Astrocyte (in vitro differentiated cells and primary cell): Measurements from ENCODE around the gene PLCXD3. TPM values are rescaled to one million over a fixed set of nuclear protein-coding genes. Genes with fewer than 3 reads are reported as not detected.
"Not testable (repeated sequence)": the region's sequence is repeated elsewhere in the genome, so short reads cannot be mapped to it uniquely, and the experiment has no call there.

Source experiments
- DNase-seq: peaks from one replicate; pipeline ENCODE4 v3.0.0-alpha.2; 2010; ENCODE audit warnings: low read depth
- FAIRE-seq: peaks from 2 replicates; lab custom pipeline; 2011; peaks lifted over from hg19 to GRCh38; lab: Jason Lieb, UNC
- H2AFZ ChIP-seq: 2 replicates; pipeline ENCODE4 v1.6.0; 2012; ENCODE audit warnings: low read depth, low read length, inconsistent platforms
- H3K27ac ChIP-seq: 2 replicates; pipeline ENCODE4 v1.5.1; 2011; ENCODE audit warnings: low read depth, low read length, inconsistent platforms
- H3K27me3 ChIP-seq: 2 replicates; pipeline ENCODE4 v1.6.0; 2011; ENCODE audit warnings: low read length, inconsistent platforms; ENCODE audit not compliant: insufficient read depth
- H3K36me3 ChIP-seq: 2 replicates; pipeline ENCODE4 v1.5.1; 2011; ENCODE audit warnings: low read length, inconsistent platforms; ENCODE audit not compliant: insufficient read depth
- H3K4me1 ChIP-seq: 2 replicates; pipeline ENCODE4 v1.5.1; 2011; ENCODE audit warnings: low read length, inconsistent platforms; ENCODE audit not compliant: insufficient read depth
- H3K4me2 ChIP-seq: 2 replicates; pipeline ENCODE4 v1.6.0; 2012; ENCODE audit warnings: low read length, inconsistent platforms
- H3K4me3 ChIP-seq: 2 replicates; pipeline ENCODE4 v1.5.1; 2011; ENCODE audit warnings: low read depth, mild to moderate bottlenecking, low read length, inconsistent platforms; ENCODE audit not compliant: insufficient read depth
- H3K79me2 ChIP-seq: 2 replicates; pipeline ENCODE4 v1.6.0; 2012; ENCODE audit warnings: mild to moderate bottlenecking, low read length, inconsistent platforms; ENCODE audit not compliant: insufficient read depth
- H3K9ac ChIP-seq: 2 replicates; pipeline ENCODE4 v1.6.0; 2012; ENCODE audit warnings: mild to moderate bottlenecking, low read length, inconsistent platforms
- H3K9me3 ChIP-seq: 2 replicates; pipeline ENCODE4 v1.5.1; 2012; ENCODE audit warnings: low read depth, mild to moderate bottlenecking, low read length, inconsistent platforms; ENCODE audit not compliant: insufficient read depth
- H4K20me1 ChIP-seq: 2 replicates; pipeline ENCODE4 v1.6.0; 2012; ENCODE audit warnings: low read length, inconsistent platforms; ENCODE audit not compliant: insufficient read depth
- H3K27ac Mint-ChIP-seq: one replicate; pipeline ENCODE4 v1.8.0; 2021; ENCODE audit warnings: mild to moderate bottlenecking, mixed read lengths; ENCODE audit not compliant: unreplicated experiment
- H3K27me3 Mint-ChIP-seq: one replicate; pipeline ENCODE4 v1.8.0; 2021; ENCODE audit warnings: low read depth, mixed read lengths; ENCODE audit not compliant: unreplicated experiment
- H3K36me3 Mint-ChIP-seq: one replicate; pipeline ENCODE4 v1.8.0; 2021; ENCODE audit warnings: low read depth, mixed read lengths; ENCODE audit not compliant: unreplicated experiment
- H3K4me1 Mint-ChIP-seq: one replicate; pipeline ENCODE4 v1.8.0; 2021; ENCODE audit warnings: low read depth, mixed read lengths; ENCODE audit not compliant: unreplicated experiment
- H3K4me3 Mint-ChIP-seq: one replicate; pipeline ENCODE4 v1.8.0; 2021; ENCODE audit warnings: mild to moderate bottlenecking, moderate library complexity, mixed read lengths; ENCODE audit not compliant: unreplicated experiment
- H3K9me3 Mint-ChIP-seq: one replicate; pipeline ENCODE4 v1.8.0; 2021; ENCODE audit warnings: mild to moderate bottlenecking, mixed read lengths; ENCODE audit not compliant: unreplicated experiment
- EZH2 ChIP-seq: IDR thresholded peaks from 2 replicates; pipeline ENCODE4 v1.6.1; 2012; ENCODE audit warnings: mild to moderate bottlenecking, low read length, inconsistent platforms; ENCODE audit not compliant: insufficient read depth
- total RNA-seq: library from RNA; stranded (reverse); gene quantifications from 2 replicates; pipeline ENCODE4 v1.2.1, GENCODE V29; 2021
- TF ChIP-seq, protein P1 (sequence below): IDR thresholded peaks from 2 replicates; pipeline ENCODE4 v1.5.1; 2011; ENCODE audit warnings: low read depth, mild to moderate bottlenecking, inconsistent platforms, low read length, moderate library complexity; ENCODE audit not compliant: insufficient read depth

The PLCXD3 gene
- total RNA-seq, 1 donor from 2014 or later = 1.6 TPM

DNA sequence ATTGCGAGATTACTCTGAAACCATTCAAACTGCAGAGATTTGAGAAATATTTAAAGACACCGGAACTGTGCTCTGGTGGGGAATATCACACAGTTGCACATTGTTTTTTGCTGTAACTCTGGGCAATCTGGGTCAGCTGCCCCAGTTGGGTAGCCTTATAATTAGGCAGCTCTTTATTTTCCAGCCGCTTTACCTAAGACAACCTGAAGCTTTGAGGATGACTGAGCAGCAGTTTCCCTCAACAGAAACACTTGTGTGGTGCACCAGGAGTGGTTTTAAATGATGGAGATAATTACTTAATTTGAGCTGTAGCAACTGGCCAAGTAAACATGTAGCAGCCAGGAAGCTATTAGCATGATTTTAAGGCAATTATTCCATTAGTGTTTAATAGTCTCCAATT, 2.9 kb downstream of the PLCXD3 start:
- Histone ChIP-seq H3K27me3 (peaks cover 24% of the 10 kb centered on the region), H3K79me2 (no peaks in the 10 kb centered on the region), H3K4me1 (peaks cover 7% of the 10 kb centered on the region), H3K4me2 (no peak overlapping the region), H3K36me3 (no peaks in the 10 kb centered on the region), H3K9me3 (no peaks in the 10 kb centered on the region), H4K20me1 (no peaks in the 10 kb centered on the region), H3K4me3 (no peak overlapping the region), H2AFZ (no peak overlapping the region), H3K27ac (no peak overlapping the region), H3K9ac (no peak overlapping the region)
- Mint-ChIP-seq H3K4me1 (peaks cover 2% of the 10 kb centered on the region), H3K9me3 (no peaks in the 10 kb centered on the region), H3K36me3 (no peaks in the 10 kb centered on the region), H3K27me3 (peaks cover 22% of the 10 kb centered on the region), H3K4me3 (no peak overlapping the region), H3K27ac (no peak overlapping the region)
- TF ChIP-seq, protein P1, sequence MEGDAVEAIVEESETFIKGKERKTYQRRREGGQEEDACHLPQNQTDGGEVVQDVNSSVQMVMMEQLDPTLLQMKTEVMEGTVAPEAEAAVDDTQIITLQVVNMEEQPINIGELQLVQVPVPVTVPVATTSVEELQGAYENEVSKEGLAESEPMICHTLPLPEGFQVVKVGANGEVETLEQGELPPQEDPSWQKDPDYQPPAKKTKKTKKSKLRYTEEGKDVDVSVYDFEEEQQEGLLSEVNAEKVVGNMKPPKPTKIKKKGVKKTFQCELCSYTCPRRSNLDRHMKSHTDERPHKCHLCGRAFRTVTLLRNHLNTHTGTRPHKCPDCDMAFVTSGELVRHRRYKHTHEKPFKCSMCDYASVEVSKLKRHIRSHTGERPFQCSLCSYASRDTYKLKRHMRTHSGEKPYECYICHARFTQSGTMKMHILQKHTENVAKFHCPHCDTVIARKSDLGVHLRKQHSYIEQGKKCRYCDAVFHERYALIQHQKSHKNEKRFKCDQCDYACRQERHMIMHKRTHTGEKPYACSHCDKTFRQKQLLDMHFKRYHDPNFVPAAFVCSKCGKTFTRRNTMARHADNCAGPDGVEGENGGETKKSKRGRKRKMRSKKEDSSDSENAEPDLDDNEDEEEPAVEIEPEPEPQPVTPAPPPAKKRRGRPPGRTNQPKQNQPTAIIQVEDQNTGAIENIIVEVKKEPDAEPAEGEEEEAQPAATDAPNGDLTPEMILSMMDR = no peak
- TF ChIP-seq EZH2 = no peak
- FAIRE-seq (no peak), DNase-seq (no peak)

DNA sequence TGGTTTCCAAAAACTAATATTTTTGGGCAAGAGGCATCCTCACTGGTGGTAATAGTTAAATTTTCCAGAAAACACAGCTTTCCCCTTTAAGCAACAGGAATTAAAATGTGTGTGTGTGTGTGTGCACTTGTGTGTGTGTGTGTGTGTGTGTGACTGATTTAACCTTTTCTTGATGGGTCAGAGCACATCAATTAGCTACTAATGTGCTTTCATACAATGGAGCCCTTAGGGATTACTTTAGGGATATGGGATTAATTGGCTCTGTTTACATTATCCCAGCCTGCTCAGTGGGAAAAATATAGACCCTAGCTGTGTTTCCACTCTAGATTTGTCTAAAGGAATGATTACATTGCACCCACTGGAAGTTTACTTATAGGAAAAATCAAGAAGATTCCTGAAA, 6.5 kb downstream of the PLCXD3 start:
- Histone ChIP-seq H3K27ac (no peak overlapping the region), H3K9ac (no peak overlapping the region), H2AFZ (no peak overlapping the region), H3K79me2 (no peaks in the 10 kb centered on the region), H3K9me3 (no peaks in the 10 kb centered on the region), H4K20me1 (no peaks in the 10 kb centered on the region), H3K4me2 (no peak overlapping the region), H3K36me3 (no peaks in the 10 kb centered on the region), H3K27me3 (peaks cover 3% of the 10 kb centered on the region), H3K4me1 (no peaks in the 10 kb centered on the region), H3K4me3 (no peak overlapping the region)
- Mint-ChIP-seq H3K9me3 (no peaks in the 10 kb centered on the region), H3K4me3 (no peak overlapping the region), H3K27ac (no peak overlapping the region), H3K27me3 (peaks cover 4% of the 10 kb centered on the region), H3K4me1 (peaks cover 2% of the 10 kb centered on the region), H3K36me3 (no peaks in the 10 kb centered on the region)
- DNase-seq (no peak), FAIRE-seq (no peak)
- no peak for TF ChIP-seq EZH2
- TF ChIP-seq, protein P1 = no peak

DNA sequence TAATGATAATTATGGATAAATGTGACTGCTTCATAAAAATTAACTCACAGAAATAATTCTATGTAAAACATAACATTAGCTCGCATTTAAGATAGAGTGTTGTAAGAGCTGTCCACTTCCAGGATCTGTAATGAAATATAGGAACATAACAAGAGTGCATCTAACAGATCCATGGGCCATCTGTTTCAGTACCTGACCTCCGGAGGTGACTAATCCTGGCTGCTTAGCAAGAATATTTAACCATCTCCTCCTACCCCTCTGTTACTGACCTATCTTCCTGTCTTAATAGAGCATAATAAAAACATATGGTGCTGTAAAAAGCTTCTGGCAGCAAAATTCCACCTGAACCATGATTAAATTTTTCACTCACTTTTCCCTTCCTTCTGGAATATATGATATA, 7.1 kb downstream of the PLCXD3 start:
- H3K4me1 Mint-ChIP-seq = peaks cover 2% of the 10 kb centered on the region
- no peak overlapping the region for H3K9ac ChIP-seq
- H3K4me2 ChIP-seq = no peak overlapping the region
- H3K9me3 ChIP-seq = no peaks in the 10 kb centered on the region
- no peaks in the 10 kb centered on the region for H3K4me1 ChIP-seq
- no peaks in the 10 kb centered on the region for H3K27me3 Mint-ChIP-seq
- TF ChIP-seq, protein P1 = no peak
- TF ChIP-seq EZH2 = no peak
- no peaks in the 10 kb centered on the region for H3K27me3 ChIP-seq
- H3K4me3 ChIP-seq = no peak overlapping the region
- H3K36me3 Mint-ChIP-seq = no peaks in the 10 kb centered on the region
- H3K36me3 ChIP-seq = no peaks in the 10 kb centered on the region
- no peaks in the 10 kb centered on the region for H3K79me2 ChIP-seq
- H3K27ac ChIP-seq = no peak overlapping the region
- no peak for DNase-seq
- no peak overlapping the region for H3K4me3 Mint-ChIP-seq
- no peak overlapping the region for H3K27ac Mint-ChIP-seq
- FAIRE-seq = no peak
- H3K9me3 Mint-ChIP-seq = no peaks in the 10 kb centered on the region
- no peaks in the 10 kb centered on the region for H4K20me1 ChIP-seq
- H2AFZ ChIP-seq = no peak overlapping the region

DNA sequence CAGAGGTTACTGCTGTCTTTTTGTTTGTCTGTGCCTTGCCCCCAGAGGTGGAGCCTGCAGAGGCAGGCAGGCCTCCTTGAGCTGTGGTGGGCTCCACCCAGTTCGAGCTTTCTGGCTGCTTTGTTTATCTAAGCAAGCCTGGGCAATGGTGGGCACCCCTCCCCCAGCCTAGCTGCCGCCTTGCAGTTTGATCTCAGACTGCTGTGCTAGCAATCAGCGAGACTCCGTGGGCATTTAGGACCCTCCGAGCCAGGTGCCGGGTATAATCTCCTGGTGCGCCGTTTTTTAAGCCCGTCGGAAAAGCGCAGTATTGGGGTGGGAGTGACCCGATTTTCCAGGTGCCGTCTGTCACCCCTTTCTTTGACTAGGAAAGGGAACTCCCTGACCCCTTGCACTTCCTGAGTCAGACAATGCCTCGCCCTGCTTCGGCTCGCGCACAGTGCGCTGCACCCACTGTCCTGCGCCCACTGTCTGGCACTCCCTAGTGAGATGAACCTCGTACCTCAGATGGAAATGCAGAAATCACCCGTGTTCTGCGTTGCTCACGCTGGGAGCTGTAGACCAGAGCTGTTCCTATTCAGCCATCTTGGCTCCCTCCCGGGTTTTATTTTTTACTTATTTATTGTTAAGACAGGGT, 16.8 kb downstream of the PLCXD3 start:
- H3K9me3 ChIP-seq, H3K9ac ChIP-seq, H3K27ac Mint-ChIP-seq, DNase-seq, H3K4me3 Mint-ChIP-seq, H3K79me2 ChIP-seq, H2AFZ ChIP-seq, H3K27ac ChIP-seq, H3K9me3 Mint-ChIP-seq, H3K27me3 Mint-ChIP-seq, H3K4me1 Mint-ChIP-seq, FAIRE-seq, H3K4me1 ChIP-seq, H3K4me2 ChIP-seq, H3K36me3 Mint-ChIP-seq, H4K20me1 ChIP-seq, H3K4me3 ChIP-seq, H3K36me3 ChIP-seq, H3K27me3 ChIP-seq: not testable (repeated sequence)
